NCI-H2107 treated with DMSO at 0.1 percent for 48 hours (cell line): ENCODE measurements around the gene FAM118B.

Experiments used
- DNase-seq: peaks from one replicate; lab custom pipeline; 2025; ENCODE audit not compliant: unreplicated experiment; lab: John Stamatoyannopoulos, UW

The FAM118B gene

DNA sequence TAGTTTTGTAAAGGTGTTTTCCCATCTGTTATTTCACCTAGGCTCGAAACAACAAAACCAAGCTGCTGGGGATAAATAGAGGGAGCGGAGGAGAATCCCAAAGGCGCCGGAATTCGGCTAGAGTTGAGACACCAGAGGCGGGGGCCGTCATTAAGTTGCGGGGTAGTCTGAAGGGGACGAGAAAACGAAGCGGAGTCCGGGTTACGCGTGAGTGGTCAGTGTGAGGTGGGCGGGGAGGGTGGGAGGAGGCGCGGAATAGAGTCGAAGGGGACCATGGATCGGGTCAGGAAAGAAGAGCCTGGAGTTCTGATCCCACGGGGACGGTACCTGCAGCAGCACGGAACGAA is 56.8 kb downstream of the FAM118B start:
- no peak for DNase-seq

DNA sequence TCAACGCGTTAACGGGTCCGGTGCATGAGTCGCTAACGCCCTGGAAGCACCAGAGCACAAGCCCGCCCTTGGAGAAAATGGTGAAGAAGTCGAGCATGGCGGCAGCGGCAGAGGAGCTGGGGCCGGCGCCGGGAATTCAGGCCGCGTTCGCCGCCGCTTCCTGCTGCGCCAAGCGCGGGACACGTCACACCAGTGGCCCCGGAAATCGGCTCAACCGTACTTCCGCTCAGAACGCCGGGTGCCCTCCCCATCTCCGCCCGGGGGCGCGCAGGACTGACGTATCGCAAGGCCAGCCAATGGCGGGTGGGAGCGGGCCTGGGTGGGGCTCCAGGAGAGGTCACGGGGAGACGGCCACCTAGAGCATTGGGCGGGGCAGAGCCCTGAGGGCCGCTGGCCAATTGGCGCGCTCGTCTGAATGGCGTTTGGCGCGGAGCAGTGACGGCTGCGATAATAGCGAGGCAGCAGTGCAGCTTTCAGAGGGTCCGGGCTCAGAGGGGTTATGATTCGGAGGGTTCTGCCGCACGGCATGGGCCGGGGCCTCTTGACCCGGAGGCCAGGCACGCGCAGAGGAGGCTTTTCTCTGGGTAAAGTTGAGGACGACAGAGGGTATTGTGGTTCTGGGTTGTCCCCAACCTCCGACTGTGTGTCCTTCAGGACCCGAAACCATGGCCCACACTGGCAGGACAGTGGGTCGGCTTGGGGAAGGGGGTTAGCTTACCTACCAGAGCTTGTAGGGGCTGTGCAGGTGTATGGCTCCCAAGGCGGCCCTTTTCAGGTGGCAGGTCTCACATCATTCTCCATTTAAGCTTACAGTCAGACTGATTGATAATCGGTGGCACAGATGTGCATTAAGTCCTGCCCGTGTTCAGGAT is 57.4 kb downstream of the FAM118B start, which contains the start of the genes FOXRED1 and SRPRA:
FOXRED1 (plus strand) TSS at position 447 of the 872 bp plus-strand sequence; CDS start at position 500, 53 bp downstream.
SRPRA (minus strand) TSS at position 188 of the 872 bp plus-strand sequence; CDS start at position 97, 91 bp downstream.
- peak; percentile 84 for DNase-seq

DNA sequence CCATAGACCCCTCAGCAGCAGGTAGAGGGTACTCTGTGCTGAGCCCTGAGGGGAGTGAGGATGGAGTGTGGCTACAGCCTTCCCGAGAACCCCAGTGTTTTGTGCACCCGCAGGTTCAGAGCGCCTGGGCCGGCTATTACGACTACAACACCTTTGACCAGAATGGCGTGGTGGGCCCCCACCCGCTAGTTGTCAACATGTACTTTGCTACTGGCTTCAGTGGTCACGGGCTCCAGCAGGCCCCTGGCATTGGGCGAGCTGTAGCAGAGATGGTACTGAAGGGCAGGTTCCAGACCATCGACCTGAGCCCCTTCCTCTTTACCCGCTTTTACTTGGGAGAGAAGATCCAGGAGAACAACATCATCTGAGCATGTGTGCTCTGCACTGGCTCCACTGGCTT is 65.7 kb downstream of the FAM118B start:
- no peak for DNase-seq

DNA sequence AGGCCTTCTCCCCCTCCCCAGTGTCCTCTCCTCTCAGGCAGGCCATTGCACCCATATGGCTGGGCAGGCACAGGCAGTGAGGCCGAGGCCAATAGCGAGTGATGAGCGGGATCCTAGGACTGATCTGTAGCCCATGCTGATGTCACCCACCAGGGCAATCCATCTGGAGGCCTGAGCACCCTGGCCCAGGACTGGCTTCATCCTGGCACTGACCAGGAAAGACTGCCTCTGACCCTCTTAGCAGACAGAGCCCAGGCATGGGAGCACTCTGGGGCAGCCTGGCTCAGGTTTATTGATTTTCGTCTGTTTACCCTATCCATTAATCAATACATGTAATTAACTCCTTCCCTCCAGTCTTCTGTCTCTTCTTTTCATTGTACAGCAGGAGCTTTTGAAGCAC is 66.2 kb downstream of the FAM118B start:
- DNase-seq, result no peak

DNA sequence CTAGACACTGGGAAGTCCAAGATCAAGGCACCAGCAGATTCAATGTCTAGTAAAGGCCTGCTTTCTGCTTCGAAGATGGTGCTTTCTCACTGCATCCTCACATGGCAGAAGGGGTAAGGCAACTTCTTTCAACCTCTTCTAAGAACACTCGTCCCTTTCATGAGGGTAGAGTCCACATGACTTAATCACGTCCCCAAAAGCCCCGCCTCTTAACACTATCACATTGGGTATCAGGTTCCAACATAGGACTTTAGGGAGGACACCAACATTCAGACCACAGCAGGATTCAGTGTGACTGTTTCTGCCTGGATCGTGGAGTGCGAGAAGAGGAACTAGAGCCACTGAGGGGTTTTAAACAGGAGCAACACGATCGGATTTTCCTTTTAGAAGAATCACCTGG is 67.6 kb downstream of the FAM118B start:
- DNase-seq, result no peak

DNA sequence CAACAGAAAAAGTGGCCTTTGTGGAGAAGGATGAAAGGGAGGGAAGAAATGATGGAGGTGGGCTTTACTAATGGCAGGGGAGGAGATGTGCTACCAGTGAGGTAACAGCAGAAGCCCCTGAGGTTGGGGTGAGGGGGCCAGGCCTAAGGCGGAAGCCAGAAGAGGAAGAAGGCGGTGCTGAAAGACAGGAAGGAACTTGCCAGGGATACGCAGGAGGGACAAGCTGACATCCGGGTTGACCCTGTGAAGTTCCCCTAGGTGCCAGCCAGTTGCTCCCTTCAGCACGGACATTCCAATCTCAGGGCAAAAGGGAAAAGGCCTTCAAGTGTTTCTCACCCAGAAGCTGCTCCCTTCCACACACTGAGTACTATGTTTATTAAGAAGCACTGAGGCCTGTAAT is 69.0 kb downstream of the FAM118B start:
- DNase-seq, result no peak

DNA sequence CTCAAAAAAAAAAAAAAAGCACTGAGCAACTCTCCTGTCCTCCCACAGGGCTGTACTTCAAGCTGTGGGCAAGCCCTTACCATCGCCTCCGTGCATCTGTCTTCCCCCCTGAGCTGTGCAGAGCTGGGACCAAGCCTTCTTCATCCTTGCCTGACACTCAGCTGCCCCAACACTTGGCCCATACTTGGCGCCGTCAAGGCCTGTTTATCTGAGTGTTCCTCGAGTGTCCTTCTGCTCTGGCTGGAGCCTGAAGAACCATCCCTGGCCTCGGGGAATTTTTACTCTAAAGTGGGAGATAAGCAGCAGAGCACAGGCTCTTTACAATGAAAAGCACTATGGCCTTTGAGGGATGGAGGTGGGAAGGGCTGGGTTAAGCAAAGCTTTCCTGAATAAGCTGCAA is 69.7 kb downstream of the FAM118B start:
- DNase-seq, result no peak

DNA sequence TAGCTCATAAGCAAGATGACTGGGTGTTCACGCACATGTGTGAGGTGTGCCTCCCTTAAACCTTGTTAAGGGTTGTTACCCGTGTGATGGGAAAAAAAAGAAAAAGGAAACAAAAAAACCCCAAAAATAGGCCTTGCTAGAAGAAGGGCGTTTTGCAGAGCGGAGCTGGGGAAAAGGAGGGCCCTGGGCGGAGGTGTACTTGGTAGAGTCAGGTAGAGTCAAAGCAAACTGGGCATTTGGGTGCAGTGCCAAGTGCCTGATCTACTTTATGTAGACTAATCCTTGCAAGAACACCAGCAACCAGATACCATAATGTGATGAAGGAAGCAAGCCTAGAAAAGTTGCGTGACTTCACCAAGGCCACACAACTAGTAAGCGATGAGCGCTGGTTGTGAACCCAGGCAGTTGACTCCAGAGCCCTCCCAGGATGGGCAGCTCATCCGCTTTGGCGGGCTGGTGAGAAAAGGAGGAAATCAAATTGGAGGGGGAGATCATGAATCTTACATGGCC is 70.1 kb downstream of the FAM118B start:
- DNase-seq, result no peak

DNA sequence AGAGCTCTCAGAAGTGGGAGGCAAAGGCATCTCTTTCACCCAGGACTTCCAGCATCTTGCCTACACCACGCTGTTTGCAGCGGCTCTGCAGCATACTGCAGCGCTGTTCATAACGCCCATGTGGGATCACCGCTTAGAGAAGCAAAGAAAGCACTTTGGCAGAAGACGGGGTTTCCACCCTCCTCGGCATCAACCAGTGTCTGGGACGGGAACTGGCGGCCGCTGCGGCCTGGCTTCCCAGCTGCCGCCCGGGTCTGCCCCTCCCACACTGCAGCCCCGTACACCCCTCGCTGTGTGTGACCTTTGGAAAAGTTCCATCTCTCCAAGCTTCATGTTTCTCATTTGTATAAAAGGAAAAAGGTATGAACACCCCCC is 70.8 kb downstream of the FAM118B start:
- DNase-seq, result no peak

DNA sequence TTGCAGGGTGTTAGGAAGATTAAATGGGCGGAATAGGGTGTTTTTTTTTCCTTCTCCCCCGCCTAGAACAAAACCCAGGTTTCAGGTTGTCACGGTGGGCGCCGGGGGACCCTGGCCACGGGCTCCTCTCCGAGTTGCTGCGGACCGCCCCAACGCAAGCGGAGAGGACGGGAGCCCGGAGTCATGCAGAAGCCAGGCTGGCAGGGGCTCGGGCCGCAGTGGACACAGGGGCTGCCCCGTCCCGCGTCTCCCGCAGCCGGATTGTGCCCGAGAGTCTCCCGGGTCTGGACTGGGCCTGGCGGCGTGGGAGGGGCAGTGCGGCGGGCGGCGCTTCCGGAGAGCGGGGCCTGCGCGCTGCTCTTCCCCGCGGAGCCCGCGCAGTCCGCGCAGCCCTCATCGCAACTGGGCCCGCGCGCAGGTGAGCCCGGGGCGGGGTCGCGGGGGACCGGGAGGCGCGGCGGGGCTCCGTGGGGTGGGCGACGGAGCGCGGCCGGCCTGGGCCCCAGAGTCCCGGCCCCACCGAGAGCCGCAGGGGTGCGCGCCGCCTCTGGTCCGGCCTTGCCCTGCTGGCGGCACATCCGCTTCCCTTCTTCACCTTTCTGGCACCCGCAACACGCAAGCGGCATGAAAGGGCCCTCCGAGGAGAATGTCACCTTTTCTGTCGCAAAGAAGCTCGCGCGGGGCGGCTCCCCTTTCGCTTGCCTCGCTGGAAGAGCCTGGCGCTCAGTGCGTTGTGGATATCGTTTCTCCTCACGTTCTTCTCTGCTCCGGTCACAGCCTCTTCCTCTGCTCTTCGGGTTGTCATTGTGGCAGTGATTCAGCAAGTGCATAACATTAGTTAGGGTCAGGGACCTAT is 71.4 kb downstream of the FAM118B start, which contains the start of gene TIRAP:
TIRAP (plus strand) TSS at position 358 of the 856 bp plus-strand sequence. CDS start 7,802 bp downstream, outside the sequence.
- peak; percentile 19 for DNase-seq

DNA sequence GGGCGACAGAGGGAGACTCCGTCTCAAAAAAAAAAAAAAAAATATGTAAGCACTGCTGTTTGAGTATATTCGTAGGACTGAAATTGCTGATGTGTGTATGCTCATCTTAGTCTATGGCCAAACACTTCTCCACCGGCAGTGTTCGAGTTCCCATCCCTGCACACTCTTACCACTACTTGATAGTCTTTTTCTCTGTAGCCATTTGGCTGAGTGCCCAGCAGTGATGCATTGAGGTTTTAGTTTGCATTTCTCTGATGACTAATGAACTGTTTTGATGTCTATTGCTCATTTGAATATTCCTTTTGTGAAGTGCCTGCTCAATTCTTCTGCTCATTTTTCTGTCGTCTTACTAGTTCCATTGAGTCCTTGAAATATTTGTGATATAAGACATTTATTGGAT is 73.2 kb downstream of the FAM118B start:
- DNase-seq, result peak; percentile 41

DNA sequence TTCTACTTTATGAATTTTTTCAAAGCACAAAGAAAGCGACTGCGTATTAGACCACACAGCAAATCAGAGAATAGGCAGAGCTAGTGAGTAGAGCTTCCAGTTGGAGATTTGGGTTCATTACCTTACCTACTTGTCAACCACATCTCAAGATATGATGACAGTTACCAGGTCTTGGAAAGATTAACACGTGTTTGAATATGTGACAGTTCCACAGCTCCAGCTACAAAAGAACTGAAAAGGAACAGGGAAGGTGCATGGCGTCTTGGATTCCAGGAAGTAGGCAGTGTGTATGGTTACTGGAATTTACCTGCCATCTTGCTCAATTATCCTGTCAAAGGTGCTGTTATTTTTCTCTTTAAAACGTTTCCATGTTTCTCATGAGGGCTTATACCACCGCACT is 76.7 kb downstream of the FAM118B start:
- no peak for DNase-seq

DNA sequence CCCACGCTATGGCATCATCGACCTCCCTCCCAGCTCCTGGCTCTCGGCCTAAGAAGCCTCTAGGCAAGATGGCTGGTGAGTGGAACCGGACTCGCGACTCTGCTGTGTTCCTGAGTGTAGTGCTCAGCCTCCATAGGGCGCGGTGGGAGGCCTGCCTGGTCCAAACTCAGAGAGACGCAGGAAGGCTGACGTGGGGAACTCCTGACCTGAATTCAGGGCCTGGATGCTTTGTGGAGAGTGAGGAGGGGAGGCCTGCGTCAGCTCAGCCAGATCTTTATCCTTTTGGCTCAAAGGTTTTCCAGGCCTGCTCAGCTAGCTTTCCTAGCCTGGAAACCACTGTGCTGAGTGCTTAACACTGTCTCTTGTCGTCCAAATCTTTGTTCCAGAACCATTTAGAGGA is 79.3 kb downstream of the FAM118B start:
- no peak for DNase-seq

DNA sequence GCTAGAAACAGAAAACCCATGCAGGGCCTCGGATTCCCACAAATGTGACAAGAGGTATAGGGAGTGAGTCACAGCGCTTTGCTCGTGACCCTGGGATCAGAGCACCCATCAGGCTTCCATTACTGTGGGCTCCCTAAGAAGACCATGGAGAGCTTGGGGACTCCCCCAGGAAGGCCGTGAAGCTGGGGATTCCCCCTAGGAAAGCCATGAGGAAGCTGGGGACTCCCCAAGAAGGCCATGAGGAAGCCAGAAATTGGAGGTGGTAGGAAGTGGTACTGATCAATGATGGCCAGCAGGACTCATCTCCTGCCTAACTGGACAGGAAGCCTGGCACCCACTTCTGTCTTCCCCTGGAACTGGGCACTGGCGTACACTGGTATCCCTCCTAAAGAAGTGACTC is 82.1 kb downstream of the FAM118B start:
- no peak for DNase-seq

DNA sequence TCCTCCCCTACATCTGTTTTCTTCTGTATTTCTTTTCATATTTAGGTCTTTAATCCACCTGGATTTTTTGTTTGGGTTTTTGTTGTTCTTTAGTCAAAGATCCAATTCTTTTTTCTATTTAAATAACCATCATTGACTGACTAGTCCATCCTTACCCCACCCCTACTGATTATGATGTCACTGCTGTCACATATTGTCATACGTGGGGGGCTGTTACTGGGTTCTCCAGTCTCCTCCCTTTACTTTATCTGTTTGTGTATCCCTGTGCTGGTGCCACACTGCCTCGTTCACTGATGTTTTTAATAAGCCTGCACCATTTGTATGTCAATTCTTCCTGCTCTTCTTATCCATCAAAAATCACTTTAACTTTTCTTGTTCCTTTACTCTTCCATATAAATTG is 85.4 kb downstream of the FAM118B start:
- no peak for DNase-seq

DNA sequence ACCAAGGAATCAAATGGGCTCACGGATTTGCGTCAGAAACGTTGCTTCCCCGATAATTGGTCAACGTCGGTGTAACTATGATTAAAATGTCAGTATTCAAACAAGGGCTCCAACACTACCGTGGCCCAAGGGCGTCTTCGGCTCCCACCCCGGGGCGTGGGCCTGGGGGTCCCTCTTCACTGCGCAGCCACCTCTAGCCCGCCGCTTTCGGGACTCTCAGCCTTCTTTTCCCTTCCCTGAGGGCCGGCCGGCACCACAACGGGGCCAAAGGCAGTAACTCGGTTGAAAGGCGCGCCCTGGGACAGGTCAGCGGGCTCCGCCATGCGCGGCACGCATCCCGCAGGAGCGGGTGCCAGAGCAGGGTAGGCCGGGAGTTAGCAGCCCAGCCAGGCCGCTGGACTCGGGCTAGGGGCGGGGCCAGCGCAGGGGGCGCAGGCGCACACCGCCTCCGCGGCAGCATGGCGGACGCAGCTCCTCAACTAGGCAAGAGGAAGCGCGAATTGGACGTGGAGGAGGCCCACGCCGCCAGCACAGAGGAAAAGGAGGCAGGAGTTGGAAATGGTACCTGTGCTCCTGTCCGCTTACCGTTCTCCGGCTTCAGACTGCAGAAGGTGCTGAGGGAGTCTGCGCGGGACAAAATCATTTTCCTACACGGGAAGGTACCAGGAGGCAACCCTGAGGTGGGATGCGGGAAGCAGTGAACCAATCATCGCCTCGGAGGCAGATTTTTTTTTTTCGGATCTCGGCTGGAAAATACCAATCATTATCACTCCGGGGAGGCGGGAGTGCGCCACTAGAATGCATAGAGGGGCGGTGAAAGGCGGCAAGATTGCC is 92.3 kb downstream of the FAM118B start, which contains the start of gene DCPS:
DCPS (plus strand) TSS at position 438 of the 834 bp plus-strand sequence; CDS start at position 459, 21 bp downstream.
- DNase-seq, result peak; percentile 54

DNA sequence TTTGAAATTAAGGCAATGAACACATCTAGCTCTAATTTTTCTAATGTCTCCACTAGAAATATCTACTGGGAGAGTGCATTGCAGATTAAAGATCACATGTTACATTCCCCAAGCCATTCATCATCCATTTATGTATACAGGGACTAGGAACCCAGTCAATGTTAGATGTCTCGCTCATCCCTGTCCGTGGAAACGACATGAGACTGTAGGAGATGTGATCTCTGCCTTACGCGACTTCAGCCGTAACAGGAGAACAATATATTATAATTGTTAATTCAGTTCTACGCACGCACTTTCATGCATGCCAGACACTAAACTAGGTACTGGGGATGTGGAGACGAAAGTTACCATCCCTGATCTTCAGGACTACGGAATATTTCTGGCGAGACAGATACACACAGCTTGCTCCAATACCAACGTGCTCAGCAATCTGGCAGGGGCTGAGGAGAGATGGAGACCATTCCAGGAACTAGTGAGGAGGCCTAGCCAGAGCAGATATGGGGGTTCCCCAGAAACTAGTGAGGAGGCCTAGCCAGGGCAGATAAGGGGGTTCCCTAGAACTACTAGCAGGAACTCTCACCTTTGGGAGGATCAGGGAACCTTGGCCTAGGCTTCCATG is 93.0 kb downstream of the FAM118B start:
- DNase-seq, result no peak

DNA sequence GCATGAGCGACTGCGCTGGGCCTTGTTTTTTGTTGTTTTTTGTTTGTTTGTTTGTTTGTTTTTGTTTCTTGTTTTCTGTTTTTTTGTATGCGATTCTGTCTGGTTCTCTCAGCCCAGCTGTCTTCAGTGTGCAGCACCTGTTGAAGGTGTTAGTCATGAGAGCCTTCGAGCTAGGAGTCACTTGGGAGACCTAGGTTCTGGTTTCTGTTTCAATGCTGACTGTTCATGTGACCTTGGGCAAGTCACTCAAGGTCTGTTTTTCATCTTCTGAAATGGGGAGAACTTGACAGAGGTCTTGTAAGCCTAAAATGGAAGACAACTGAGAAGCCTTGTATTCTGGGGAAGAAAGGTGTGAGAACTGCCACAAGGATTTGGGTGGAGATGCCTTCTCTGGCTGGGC is 94.1 kb downstream of the FAM118B start:
- DNase-seq, result no peak

DNA sequence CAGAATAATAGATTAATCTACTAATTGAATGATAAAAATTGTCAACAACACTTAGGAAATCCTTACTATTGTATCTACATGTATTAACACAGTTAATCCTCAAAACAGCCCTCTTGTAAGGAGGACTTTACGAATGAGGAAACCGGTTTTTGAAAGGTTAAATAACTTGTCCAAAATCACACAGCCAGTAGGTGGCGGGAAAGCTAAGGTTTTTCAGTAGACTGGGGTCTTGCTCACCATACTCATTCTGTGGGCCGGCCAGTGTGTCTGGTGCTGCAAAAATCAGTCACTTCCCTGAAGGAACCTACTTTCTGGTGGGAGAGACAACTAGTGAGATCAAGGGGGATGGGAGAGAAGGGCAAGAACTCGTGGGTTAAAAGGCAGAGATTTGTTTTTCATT is 96.1 kb downstream of the FAM118B start:
- no peak for DNase-seq

DNA sequence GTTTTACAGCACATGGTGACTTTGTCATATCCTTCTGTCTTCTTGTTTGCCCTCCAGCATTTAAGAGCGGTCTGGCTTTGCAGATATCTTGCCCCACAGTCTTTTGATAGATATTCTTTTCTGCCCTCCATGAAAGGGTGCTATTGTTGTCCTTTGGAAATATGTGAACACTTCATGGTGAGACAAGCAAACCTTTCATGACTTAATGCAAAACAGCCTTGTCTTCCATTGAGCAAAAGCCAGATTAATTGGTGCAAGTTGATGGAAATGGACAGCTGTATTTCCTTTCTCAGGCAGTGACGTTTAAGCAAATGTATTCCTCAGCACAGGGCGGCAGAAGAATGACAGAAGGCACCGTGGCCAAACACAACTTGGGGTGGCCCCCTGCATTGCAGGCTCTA is 96.7 kb downstream of the FAM118B start:
- DNase-seq, result no peak
